GM19397 (cell line): ENCODE results near the gene TUBB2B.
"Not testable (repeated sequence)": the region's sequence is repeated elsewhere in the genome, so short reads cannot be mapped to it uniquely, and the experiment has no call there.

ENCODE experiments used
- ATAC-seq: cut with Tn5 transposase; IDR thresholded peaks from one replicate; pipeline ENCODE4 v1.9.1; 2021; ENCODE audit warnings: mild to moderate bottlenecking, moderate library complexity; ENCODE audit not compliant: unreplicated experiment

The TUBB2B gene

GRCh38 chr6:3193102-3193849, 34.2 kb downstream of the TUBB2B start:
- no peak for ATAC-seq

GRCh38 chr6:3190779-3191178, 36.7 kb downstream of the TUBB2B start:
- no peak for ATAC-seq

GRCh38 chr6:3190056-3190455, 37.4 kb downstream of the TUBB2B start:
- no peak for ATAC-seq

- not testable (repeated sequence) for ATAC-seq
Measured at GRCh38 chr6:3189192-3189591, 38.3 kb downstream of the TUBB2B start.

GRCh38 chr6:3188262-3188661, 39.2 kb downstream of the TUBB2B start:
- ATAC-seq: no peak

- ATAC-seq: no peak
Measured at GRCh38 chr6:3186974-3187382, 40.5 kb downstream of the TUBB2B start.

GRCh38 chr6:3183066-3183465, 44.4 kb downstream of the TUBB2B start:
- ATAC-seq: no peak

GRCh38 chr6:3181105-3181504, 46.3 kb downstream of the TUBB2B start:
- no peak for ATAC-seq

GRCh38 chr6:3179945-3180344, 47.5 kb downstream of the TUBB2B start:
- ATAC-seq: not testable (repeated sequence)

- ATAC-seq: not testable (repeated sequence)
Measured at GRCh38 chr6:3178666-3179065, 48.8 kb downstream of the TUBB2B start.

GRCh38 chr6:3176562-3177355, 50.7 kb downstream of the TUBB2B start:
- no peak for ATAC-seq

- no peak for ATAC-seq
Measured at GRCh38 chr6:3175715-3176402, 51.6 kb downstream of the TUBB2B start.
